Stimulated activated CD8-positive, alpha-beta memory T cell treated with anti-CD3 and anti-CD28 coated beads, Interleukin-12 subunit alpha, Interleukin-12 subunit beta, amount 100 ng/mL, for 1 hour (primary cell): ENCODE data around the gene ELFN2.
"Not testable (repeated sequence)": the region's sequence is repeated elsewhere in the genome, so short reads cannot be mapped to it uniquely, and the experiment has no call there.

Experiments used
- DNase-seq: peaks from one replicate; pipeline ENCODE4 v3.0.0-alpha.2; 2020; ENCODE audit warnings: low read depth

ELFN2 gene, protein sequence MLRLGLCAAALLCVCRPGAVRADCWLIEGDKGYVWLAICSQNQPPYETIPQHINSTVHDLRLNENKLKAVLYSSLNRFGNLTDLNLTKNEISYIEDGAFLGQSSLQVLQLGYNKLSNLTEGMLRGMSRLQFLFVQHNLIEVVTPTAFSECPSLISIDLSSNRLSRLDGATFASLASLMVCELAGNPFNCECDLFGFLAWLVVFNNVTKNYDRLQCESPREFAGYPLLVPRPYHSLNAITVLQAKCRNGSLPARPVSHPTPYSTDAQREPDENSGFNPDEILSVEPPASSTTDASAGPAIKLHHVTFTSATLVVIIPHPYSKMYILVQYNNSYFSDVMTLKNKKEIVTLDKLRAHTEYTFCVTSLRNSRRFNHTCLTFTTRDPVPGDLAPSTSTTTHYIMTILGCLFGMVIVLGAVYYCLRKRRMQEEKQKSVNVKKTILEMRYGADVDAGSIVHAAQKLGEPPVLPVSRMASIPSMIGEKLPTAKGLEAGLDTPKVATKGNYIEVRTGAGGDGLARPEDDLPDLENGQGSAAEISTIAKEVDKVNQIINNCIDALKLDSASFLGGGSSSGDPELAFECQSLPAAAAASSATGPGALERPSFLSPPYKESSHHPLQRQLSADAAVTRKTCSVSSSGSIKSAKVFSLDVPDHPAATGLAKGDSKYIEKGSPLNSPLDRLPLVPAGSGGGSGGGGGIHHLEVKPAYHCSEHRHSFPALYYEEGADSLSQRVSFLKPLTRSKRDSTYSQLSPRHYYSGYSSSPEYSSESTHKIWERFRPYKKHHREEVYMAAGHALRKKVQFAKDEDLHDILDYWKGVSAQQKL

DNA sequence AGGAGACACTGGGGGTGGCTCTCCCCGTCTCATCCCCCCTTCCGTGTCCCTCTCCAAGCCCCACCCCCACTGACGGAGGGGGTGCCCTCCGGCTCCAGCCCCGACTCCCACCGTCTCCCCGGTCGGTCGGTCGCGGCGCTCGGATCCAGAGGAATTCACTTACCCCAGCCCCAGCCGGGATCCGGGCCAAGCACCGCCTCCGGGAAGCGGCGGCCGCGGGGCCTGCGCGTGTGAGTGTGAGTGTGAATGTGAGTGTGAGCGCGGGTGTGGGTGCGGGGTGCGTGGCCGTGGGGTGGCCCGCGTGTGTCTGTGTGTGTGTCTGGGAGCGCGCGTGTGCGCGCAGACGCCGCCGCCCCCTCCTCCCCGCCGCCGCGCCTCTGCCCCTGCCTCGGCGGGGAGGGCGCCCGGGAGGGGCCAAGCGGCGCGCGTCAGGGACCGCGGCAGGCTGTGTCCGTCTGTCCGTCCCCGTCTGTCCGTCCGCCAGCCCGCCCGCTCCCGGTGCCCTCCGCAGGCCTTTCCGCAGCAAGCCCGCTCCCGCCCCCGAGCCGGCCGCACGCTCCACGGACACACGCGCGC is at the start of gene ELFN2:
TSS of gene ELFN2 (minus strand) at position 345 of the 576 bp plus-strand sequence. CDS start 51,945 bp downstream, outside the sequence.
- DNase-seq: no peak

DNA sequence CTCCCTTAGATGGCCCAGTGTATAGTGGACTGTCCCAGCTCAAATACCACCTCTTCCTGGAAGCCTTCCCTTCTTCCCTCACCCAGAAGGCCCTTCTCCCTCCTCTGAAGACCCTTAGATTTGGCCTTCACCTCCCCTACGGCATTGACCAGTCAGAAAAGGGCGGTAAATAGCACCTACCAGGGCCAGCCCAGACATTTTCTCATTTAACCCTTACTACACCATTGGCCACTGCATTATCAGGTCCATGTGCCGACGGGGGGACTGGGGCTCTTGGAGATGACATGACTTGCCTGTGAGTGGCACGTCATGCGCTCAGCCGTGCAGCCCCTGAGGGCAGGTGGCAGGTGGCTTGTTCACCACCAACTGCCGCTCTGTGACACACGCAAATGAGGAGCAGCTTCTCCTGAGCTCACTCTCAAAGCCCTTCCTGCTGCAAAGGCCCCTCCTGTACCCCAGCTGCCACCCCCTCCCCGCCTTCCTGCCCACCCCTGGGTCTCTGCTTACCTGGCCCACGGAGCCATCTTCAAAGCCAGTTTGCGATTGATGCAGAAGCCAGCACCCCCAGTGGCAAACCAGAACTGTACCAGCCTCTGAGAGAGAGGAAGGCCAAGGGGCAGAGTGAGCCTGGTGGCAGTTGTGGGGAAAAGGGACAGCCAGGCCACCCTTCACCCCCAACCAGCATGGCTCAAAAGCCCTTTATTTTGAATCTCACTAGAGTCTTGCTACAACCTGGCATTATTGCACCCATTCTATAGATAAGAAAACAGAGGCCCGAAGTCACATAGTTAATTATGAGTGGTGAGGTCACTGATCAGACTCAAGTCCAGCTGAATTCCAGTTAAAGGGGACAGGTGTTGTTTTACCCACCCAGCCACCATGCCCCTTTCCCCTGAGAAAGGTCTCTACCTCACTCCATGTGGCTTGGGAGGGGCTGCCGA is 49.4 kb upstream of the ELFN2 start:
- no peak for DNase-seq

DNA sequence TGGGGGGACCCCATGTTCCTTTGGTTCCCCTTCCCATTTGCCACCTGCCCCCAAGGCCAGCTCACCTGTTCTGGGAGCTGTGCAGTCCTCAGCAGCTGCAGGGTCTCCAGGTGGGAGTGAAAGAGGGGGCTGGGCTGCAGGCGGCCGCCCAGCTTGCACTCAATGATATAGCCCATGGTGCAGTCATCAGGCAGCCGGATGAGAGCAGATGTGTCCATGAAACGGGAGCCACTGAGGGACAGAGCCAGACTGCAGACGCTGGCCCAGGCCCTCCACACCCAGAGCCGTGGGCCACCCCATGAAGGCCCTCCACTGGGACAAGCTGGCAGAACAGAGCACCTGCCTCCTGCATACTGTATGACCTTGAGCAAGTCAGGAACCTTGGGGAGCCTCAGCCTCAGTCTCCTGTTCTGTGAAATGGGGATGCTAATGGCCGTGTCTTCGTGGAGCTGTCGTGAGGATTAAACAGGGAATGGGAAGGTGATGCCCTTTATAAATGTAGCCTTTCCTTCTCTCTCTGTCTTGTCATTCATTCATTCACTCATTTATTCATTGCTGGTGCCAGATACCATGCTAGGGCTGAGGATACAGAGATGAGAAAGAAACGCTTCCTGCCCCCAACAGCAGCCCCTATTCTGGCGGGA is 47.3 kb upstream of the ELFN2 start:
- DNase-seq: no peak

DNA sequence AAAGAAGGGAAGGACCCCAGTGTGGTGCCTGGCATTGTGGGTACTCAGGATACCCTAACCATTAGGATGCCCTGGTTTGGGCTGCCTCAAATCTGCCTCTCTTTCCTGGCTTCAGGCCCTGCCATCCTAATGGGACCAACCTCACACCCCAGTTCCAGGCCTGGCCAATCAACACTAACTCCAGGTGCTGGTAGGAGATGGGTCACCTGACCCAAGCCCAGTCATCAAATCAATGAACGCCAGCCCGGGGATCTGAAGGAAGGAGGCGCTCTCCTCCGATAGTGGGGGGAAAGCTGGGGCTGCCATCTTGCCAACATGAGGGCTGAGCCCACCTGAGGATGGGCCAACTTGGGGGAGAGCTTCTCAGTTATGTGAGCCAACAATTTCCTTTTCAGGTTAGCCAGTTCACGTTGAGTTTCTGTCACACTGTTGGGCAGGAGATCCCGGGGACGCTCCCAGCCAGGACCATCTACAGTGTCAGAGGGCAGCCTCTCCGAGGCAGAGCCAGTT is 46.2 kb upstream of the ELFN2 start:
- no peak for DNase-seq

DNA sequence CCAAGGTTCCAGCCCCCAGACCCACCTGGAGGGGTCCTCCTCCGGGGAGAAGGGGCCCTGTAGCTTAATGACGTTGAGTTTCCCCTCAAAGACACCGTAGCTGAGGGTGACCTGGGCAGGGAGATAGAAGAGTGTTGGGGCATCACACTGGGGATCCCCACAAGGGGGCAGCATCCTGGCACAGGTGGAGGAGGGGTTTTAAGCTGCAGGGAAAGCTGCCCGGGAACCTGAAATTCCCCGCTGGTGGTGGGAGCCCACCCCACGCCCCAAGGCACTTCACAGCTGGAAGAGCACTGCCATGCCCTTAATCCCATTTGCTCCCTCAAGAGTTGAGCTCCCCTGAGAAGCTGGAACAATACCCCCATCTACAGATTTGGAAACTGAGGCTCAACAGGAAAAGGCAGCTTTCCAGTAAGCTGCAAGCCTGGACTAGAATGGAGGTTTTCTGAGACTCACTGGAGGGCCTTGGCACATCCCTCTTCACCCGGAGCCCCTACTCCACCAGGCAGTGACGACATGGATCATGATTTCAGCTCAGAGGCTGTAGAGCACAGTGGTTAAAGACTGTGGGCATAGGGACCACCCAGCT is 45.2 kb upstream of the ELFN2 start:
- DNase-seq: peak; percentile 43

DNA sequence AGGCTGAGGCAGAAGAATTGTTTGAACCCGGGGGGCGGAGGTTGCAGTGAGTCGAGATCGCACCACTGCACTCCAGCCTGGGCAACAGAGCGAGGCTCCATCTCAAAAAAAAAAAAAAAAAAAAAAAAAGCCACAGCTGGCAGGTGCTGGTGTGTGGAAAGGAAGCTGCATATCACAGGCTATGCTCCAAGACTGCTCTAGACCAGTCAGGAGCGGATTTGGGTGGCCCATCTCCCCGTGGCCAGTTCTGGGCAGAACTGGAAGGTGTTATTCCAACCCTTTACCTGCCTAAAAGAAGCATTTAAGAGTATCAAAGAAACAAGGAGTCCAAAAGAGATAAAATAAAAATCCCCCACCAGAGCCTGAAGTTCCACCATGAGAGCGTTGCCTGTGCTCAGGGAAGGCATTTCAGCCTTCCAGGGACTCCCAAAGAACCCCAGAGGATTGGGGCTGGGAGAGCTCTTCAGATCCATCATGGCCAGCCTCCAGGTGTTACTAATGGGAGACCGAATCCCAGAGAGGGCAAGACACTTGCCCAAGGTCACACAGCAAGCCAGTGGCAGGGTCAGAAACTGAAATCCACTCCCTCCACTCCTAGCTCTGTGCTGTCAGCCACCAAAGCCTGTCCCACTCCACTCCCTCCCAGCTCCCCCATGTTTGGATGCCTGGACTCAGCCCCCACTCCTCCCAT is 44.6 kb upstream of the ELFN2 start:
- DNase-seq: no peak

DNA sequence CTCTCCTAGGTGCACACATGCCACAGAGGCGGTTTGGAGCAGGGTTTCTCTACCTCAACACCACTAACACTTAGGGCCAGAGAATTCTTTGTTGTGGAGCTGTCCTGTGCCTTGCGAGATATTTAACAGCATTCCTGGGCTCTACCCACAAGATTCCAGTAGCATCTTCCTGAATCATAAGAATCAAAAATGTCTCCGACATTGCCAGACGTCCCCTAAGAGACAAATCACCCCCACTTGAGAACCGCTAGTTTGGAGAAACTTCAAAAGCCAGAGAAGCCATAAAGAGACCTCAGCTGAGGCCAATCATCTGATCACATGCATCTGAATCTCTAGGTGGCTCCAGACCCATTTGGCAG is 42.8 kb upstream of the ELFN2 start:
- DNase-seq: no peak

DNA sequence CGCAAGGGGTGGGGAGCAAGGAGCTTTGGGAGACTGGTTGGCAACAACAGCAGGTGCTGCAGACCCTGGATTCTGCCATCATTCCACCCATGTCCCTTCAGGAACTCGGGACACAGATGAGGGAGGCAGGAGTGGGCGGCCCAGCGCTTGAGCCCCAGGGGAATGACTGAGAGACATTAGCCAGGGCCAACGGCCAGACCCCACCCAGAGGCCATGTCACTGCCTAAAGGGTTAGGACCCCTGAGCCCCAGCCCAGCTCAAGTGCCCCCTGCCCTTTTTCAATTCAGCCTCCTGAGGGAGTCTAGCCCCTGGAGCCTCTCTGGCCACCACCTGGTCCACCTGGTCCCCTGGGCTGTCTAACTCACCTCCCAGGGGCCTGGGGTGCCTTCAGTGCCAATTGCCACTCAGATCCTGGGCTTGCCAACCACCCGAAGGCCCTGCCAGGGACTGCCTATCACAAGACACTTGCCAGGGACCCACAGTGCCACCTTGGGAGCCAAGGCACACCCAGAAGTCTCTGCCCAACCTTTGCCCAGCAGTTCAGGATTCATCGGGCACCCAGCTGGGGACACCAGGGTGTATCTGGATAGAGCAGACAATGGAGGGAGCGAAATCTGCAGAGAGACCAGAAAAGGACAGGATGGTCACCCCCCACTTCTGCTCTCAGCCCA is 42.3 kb upstream of the ELFN2 start:
- DNase-seq: no peak

DNA sequence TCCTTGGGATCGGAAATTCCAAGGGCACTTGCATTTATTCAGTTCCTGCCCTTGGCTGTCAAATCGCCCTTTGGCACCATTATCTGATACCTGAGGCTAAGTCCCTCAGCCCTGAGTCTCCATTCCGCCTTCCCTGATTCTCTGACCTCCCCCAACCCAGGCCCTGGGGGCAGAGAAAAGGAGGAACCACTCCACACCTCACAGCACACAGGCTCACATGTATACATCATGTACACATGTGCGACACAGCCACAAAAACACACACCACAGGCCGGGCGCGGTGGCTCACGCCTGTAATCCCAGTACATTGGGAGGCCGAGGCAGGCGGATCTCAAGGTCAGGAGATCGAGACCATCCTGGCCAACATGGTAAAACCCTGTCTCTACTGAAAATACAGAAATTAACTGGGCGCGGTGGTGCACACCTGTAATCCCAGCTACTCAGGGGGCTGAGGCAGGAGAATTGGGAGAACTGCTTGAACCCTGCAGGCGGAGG is 41.0 kb upstream of the ELFN2 start:
- DNase-seq: not testable (repeated sequence)

DNA sequence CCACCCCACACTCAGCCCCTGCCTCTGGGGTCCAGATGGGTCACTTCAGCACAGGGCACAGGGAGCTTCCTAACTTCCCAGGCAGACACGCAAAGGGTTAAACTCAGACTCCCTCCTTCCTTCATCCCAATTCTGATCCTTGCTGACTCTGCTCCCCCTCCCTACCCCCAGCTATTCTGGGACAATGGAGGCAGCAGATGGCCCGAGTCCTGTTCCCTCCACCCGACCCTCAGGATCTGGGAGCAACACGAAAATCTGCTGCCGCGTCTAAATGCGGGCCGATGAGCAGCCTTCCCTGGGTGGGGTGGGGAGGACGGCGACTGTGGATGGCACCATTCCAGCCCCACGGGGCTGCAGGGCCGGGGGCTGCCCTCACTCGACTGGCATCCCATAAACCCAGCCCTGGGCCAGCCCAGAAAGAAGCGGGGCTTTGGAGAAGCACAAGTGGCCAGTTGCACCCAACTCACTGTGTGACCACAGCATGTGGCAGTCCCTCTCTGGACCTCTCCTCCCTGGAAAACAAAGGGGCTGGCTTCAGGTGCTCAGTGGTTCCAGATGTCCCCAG is 40.2 kb upstream of the ELFN2 start:
- no peak for DNase-seq

DNA sequence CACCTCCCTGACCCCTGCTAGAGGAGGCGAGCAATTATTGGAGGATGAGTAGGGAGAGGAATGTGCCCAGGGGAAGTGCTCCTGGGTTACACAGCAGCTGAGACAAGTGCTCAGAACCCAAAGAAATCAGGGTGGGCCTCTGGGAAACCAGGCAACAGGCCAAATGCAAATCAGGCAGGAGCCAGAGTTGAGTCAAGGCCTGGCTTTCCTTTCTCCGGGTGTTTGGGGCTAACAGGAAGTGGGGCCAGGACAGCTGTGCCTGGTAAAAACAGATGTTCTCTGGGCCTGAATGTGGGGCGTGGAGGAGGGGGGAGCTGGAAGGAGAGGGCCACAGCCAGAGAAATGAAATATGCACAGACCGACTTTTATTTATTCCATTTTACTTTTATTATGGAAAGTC is 36.9 kb upstream of the ELFN2 start:
- DNase-seq: no peak

DNA sequence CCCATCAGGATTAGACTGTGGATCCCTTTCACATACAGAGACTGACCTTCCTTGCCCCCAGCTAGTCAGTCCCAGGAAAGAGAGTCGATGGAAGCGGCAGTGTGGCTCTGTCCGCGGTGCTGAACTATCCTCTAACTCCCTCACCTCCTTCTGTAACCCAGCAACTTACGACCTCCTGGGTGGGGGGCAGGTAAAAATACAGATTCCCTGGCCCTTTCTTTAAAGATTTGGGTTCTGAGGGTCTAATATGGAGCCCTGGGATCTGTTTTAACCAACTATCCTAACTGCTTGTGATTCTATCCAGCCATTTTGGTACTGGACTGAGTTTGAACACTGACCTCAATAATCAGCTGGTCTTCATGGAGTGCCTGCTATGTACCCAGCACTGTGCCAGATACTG is 35.7 kb upstream of the ELFN2 start:
- no peak for DNase-seq

DNA sequence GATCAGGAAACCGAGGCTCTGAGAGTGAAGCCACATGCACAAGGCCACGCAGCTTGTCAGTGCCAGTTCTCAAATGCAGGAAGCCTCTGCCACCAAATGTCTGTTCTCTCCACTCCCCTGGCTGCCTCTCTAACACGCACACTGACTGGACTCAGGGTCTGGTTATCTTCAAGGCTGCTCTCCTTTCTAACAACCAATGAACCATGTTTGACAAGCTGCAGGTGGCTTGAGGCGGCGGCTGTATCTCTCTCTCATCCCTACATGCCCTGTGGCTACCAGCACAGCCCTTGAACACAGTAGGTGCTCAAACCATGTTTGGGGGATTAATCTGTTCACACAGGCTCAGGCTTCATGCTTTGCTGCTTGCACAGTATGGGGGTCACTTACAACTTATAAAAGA is 35.2 kb upstream of the ELFN2 start:
- DNase-seq: no peak

DNA sequence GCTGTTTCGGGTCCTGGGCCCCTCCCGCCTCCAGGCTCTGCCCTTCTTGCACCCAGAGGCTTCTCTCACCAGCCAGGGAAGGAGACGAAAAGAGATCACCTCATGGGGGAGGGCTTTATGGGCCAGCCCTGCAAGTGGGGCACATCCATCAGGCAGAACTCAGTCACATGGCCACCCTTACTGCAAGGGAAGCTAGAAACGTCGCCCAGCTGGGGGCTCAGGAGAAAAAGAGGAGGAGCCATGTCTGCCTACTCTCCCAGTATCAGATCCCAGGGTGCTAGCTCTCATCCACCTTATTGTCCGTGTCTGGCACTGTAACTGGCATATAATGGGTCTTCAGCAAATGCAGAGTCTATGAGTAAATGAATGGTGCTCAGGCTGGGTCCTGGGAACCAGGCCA is 34.7 kb upstream of the ELFN2 start:
- DNase-seq: no peak

DNA sequence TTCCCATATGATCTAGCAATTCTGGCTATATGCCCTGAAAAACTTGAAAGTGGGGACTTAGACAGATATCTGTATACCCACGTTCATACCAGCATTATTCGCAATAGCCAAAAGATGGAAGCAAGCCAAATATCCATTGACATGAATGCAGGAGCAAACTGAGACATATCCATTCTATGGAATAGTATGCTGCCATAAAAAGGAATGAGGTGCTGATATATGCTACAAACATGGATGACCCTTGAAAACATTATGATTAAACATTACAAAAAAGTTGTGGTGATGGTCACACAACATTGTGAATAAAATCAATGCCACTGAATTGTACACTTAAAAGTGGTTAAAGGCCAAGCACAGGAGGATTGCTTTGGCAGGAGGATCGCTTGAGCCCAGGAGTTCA is 33.4 kb upstream of the ELFN2 start:
- DNase-seq: no peak

DNA sequence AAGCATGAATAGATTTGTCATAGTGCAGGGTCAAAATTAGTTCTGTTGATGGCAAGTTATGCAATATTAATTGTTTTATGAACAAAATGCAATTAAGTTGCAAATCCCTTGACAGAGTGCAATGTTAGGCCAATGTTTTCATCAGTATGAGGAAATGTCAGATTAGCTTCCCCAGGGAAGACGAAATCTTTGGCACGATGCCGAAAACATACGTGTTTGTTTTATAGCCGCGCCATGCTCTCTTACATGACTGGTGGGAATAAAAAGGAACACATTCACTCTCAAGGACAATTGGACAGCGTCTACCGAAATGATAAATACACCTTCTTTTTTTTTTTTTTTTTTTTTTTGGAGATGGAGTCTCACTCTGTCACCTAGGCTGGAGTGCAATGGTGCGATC is 31.9 kb upstream of the ELFN2 start:
- DNase-seq: no peak

DNA sequence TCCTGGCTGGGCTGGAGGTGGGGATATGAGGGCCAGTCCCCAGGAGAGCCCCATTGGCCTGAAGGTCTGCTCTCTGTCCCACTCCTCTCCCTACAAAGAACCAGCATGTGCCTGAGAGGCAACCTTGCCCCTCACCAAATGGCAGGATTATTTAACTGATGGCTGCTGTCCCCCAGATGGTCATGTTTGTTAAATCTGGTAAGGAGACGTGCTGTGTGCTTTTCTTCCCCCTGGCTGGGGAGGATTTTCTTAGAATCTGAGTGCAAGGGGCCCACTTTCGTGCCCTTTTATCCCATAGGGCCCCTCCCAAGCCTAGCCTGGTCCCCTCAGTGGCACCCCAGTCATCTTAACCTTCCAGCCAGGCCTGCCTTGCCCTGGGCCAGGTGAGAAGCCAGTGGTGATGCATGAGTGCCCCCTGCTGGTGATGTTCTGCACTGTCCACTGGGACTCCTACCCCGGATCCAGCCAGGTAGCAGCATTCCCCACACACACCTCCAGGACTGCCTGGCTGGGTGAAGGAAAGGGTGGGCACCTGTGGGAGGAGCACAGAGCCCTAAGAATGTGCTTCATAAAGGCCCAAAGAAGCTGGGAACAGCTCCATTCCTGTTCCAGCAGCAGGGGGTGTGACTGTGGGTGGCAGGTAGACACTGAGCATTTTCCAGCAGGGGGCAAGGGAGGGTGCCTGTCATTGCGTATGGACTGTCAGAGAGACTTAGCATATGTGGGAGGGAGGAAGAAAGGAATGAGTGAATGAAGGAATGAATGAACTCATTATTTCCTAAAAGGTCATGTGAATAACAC is 30.0 kb upstream of the ELFN2 start:
- DNase-seq: peak; percentile 79

DNA sequence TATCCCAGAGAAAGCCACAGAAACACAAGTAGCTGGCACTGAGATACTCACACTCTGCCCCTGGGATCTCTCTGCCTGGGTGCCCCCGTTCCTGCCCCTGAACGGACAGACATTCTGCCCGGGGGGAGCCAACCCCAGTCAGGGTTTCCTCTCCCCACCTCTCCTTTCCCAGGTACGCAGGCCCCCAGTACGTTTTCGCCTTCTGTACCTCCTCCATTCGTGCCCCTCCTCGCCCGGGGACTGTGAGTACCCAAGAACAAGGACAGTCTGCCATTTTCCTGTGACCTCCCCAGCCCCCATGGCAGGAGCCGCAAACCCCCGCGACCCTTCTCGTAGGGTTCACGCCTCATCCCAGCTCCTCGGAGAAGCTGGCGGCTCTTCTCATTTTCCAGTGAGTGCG is 29.1 kb upstream of the ELFN2 start:
- no peak for DNase-seq
